Stimulated activated effector memory CD8-positive, alpha-beta T cell treated with anti-CD3 and anti-CD28 coated beads, Interleukin-12 subunit alpha, Interleukin-12 subunit beta, amount 100 ng/mL, for 72 hours (primary cell): ENCODE data around the gene LAMA4.

Experiments
- ATAC-seq: fragments of 150-1000 bp; cut with Tn5 transposase; 2 replicates; pipeline ENCODE4 v1.10.0; 2021
- DNase-seq, 2 donors: peaks; one replicate each; pipeline ENCODE4 v3.0.0; 2021 to 2022; ENCODE audit warnings: low spot score in 2 of 2
- H3K27ac Mint-ChIP-seq: one replicate; pipeline ENCODE4 v1.8.0; 2022; ENCODE audit warnings: mild to moderate bottlenecking, mixed read lengths
- H3K36me3 Mint-ChIP-seq: one replicate; pipeline ENCODE4 v1.8.0; 2022; ENCODE audit warnings: mild to moderate bottlenecking, mixed read lengths
- H3K4me1 Mint-ChIP-seq: one replicate; pipeline ENCODE4 v1.8.0; 2022; ENCODE audit warnings: mixed read lengths
- H3K4me3 Mint-ChIP-seq: one replicate; pipeline ENCODE4 v1.8.0; 2022; ENCODE audit warnings: mild to moderate bottlenecking, mixed read lengths
- H3K9me3 Mint-ChIP-seq: one replicate; pipeline ENCODE4 v1.8.0; 2022; ENCODE audit warnings: mixed read lengths

Gene LAMA4

GRCh38 chr6:112232845-112233256, 21.5 kb downstream of the LAMA4 start:
- no peak for DNase-seq
- H3K27ac Mint-ChIP-seq, result no peak overlapping the region
- H3K4me1 Mint-ChIP-seq, result peaks cover 9% of the 10 kb centered on the region
- no peak overlapping the region for H3K4me3 Mint-ChIP-seq
- H3K36me3 Mint-ChIP-seq, result no peaks in the 10 kb centered on the region
- no peak for ATAC-seq
- no peaks in the 10 kb centered on the region for H3K9me3 Mint-ChIP-seq

DNA sequence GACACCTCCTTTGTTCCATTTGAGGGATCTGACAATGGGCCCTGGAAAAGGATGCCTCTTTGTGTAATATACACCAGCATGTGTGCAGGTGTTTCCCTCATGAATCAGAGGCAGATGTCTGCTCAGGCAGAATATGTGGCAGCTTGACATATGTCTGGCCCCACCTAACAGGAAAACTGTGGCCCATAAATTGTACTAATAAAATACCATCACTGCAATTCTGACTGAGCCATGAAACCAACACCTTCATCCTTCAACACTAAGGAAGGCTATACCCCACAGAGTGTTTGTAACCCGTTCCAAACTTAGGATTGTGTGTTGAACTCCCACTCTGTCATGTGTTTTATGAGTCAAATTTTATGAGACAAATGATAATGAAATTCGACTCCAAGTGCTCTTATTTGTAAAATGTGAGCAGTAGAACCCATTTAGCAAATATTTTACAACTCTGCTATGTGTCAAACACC, 22.7 kb downstream of the LAMA4 start:
- DNase-seq (no peak), ATAC-seq (no peak)
- Mint-ChIP-seq H3K9me3 (no peaks in the 10 kb centered on the region), H3K4me1 (peaks cover 4% of the 10 kb centered on the region), H3K4me3 (no peak overlapping the region), H3K36me3 (no peaks in the 10 kb centered on the region), H3K27ac (no peak overlapping the region)

GRCh38 chr6:112231164-112231563, 23.2 kb downstream of the LAMA4 start:
- Mint-ChIP-seq H3K9me3 (no peaks in the 10 kb centered on the region), H3K4me1 (no peaks in the 10 kb centered on the region), H3K27ac (no peak overlapping the region), H3K4me3 (no peak overlapping the region), H3K36me3 (no peaks in the 10 kb centered on the region)
- ATAC-seq, result no peak
- no peak for DNase-seq

DNA sequence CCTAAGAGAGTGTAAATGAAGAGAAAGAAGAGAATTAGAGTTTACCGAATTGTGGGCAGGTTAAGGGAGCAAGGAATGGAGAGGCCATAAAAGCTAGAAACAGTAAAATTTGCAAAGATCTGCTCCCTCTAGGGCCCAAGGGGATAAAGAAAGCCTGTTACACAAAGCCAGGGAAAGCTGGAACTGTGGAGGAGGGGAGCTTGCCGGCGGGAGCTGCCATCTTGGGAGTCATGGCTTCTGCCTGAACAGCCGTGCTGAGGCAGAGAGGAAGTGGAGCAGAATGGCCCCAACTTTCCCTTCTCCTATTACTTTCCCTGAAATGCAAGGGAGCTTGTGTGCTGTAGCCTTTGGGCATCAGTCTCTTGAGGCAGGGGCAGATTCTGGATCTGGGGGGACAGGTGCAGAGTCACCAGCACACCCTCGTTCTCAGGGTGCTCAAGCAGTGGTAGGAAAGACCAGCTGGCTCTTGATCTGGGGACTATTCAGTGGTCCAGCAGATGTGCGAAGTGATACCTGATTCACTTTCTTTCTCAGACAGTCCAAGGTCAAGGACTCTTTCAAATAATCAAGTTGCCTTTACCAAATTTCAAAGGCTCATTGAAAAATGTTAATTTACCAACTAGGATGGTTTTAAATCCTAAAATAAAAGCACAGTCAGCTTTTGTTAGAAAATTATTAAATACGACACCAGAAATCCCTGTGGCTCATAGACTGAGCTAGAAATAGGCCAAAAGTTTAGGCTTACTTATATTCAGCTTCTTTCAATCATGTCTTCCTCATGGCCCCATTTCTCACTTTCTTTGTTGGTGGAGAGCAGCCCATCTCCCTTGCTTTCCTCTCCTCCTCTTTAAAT, 25.7 kb downstream of the LAMA4 start:
- Mint-ChIP-seq H3K4me1 (no peaks in the 10 kb centered on the region), H3K9me3 (no peaks in the 10 kb centered on the region)
- DNase-seq, result no peak

GRCh38 chr6:112227992-112228391, 26.4 kb downstream of the LAMA4 start:
- H3K4me3 Mint-ChIP-seq, result no peak overlapping the region
- no peak overlapping the region for H3K27ac Mint-ChIP-seq
- no peaks in the 10 kb centered on the region for H3K9me3 Mint-ChIP-seq
- ATAC-seq (no peak), DNase-seq (no peak)
- no peaks in the 10 kb centered on the region for H3K36me3 Mint-ChIP-seq
- H3K4me1 Mint-ChIP-seq, result no peaks in the 10 kb centered on the region

More for the DNA sequence above, 25.7 kb downstream of the LAMA4 start:
- no peaks in the 10 kb centered on the region for H3K36me3 Mint-ChIP-seq
- H3K4me3 Mint-ChIP-seq, result no peak overlapping the region
- no peak for ATAC-seq
- no peak overlapping the region for H3K27ac Mint-ChIP-seq

DNA sequence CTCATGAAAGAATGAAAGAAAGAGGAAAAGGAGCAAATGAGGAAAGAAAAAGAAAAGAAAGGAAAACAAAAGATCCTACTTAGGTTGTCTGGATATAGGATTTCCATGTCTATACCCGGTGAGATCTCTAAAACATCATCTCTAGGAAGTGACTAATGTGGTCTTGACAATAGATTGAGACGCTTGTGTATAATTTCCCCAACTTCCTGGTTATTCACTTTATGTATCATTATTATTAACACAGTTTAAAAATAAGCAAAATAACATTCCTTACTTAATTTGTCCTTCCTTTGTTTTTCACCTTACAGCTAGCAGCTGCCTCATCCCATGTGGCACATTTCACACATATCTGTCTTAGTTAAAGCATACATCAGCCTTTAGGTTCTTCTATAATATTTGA, 27.0 kb downstream of the LAMA4 start:
- ATAC-seq (no peak), DNase-seq (no peak)
- Mint-ChIP-seq H3K27ac (no peak overlapping the region), H3K4me1 (no peaks in the 10 kb centered on the region), H3K36me3 (no peaks in the 10 kb centered on the region), H3K9me3 (no peaks in the 10 kb centered on the region), H3K4me3 (no peak overlapping the region)

GRCh38 chr6:112225691-112226090, 28.7 kb downstream of the LAMA4 start:
- Mint-ChIP-seq H3K4me1 (no peaks in the 10 kb centered on the region), H3K27ac (no peak overlapping the region), H3K4me3 (no peak overlapping the region), H3K36me3 (no peaks in the 10 kb centered on the region), H3K9me3 (no peaks in the 10 kb centered on the region)
- no peak for DNase-seq
- ATAC-seq, result no peak

DNA sequence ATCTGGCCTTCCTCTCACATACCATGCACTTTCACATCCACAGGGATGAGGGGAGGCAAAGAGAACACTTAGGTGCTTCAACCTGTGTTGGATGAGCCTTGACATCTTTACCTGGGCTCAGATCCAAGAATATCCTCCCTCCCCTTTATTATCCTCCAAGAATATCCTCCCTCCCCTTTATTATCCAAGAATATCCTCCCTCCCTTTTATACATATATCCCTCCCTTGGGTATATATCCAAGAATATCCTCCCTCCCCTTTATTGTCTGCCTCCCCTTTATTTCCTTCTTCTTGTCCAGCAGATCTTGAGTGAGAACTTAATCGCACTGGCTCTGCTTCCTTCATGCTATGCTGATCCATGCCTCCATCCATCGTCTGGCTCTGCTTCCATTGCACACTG, 30.3 kb downstream of the LAMA4 start:
- Mint-ChIP-seq H3K36me3 (no peaks in the 10 kb centered on the region), H3K9me3 (no peaks in the 10 kb centered on the region), H3K4me1 (no peaks in the 10 kb centered on the region), H3K4me3 (no peak overlapping the region), H3K27ac (no peak overlapping the region)
- no peak for ATAC-seq
- no peak for DNase-seq

GRCh38 chr6:112223070-112223861, 31.1 kb downstream of the LAMA4 start:
- no peak for ATAC-seq
- Mint-ChIP-seq H3K4me3 (no peak overlapping the region), H3K27ac (no peak overlapping the region), H3K36me3 (no peaks in the 10 kb centered on the region), H3K4me1 (no peaks in the 10 kb centered on the region), H3K9me3 (no peaks in the 10 kb centered on the region)
- DNase-seq, result no peak

- Mint-ChIP-seq H3K36me3 (no peaks in the 10 kb centered on the region), H3K4me3 (no peak overlapping the region), H3K27ac (no peak overlapping the region), H3K4me1 (no peaks in the 10 kb centered on the region), H3K9me3 (no peaks in the 10 kb centered on the region)
- ATAC-seq (no peak), DNase-seq (no peak)
These were observed 32.1 kb downstream of the LAMA4 start for GRCh38 chr6:112221981-112222852.

GRCh38 chr6:112221561-112221960, 32.8 kb downstream of the LAMA4 start:
- no peak for DNase-seq
- no peaks in the 10 kb centered on the region for H3K4me1 Mint-ChIP-seq
- H3K4me3 Mint-ChIP-seq, result no peak overlapping the region
- no peak for ATAC-seq
- no peaks in the 10 kb centered on the region for H3K9me3 Mint-ChIP-seq
- H3K27ac Mint-ChIP-seq, result no peak overlapping the region
- H3K36me3 Mint-ChIP-seq, result no peaks in the 10 kb centered on the region

DNA sequence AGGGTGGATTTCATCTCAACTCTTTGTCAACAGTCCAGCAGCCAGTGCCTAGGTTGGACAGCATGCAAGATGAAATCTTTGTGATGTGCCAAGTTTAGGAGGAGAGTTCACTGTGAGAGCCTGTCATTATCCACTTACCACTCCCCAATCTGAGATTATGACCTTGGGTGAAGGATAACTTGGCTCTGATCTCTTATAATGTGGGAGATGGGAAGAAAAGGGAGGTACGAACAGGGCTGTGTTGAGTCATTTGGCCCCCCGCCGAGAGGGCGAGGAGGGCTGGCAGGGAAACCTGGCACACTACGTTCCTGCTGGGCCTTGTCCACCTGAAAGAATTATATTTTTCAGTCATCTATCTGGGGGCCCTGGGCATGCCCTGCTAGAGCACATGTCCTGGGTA, 35.8 kb downstream of the LAMA4 start:
- Mint-ChIP-seq H3K27ac (no peak overlapping the region), H3K4me3 (no peak overlapping the region), H3K36me3 (no peaks in the 10 kb centered on the region), H3K9me3 (no peaks in the 10 kb centered on the region), H3K4me1 (no peaks in the 10 kb centered on the region)
- DNase-seq, result no peak
- no peak for ATAC-seq

DNA sequence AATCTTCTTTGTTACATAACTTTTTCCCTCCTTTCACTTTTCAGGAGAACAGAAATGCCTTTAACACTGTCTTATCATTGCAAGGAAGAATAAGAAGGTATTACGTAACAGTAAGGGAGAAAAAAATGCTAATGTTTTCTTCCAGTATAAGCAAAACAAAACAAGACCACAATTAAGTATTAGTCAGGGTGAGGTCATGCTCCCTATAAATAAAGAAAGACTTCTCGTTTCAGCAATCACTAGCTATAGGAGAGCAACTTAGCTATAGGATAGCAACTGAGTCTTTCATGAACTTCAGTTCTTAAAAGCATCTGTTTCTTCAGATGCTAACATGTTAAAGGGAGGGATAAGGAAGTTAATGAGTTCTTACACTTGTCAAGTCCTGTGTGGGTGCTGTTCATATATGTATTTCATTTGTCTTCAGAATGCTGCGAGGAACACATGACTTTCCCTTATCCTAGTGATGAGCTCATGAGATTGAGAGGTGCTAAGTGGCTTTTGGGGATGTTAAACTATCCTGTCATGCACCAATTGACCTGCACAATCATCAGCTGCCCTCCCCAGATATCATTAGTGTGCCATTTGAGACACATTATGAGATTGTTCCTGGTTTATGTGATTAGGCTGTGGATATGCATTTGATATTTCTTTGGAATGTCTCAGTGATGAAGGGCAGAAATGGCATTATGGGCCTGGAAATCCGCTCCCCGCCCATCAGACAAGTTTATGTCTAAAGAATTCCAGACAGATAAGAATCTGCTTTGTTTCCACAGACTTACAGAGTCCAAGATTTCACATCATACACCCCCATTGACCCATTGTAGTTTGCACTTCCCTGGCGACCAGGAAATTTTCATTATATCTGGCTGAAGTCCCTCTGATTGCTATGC, 37.5 kb downstream of the LAMA4 start:
- Mint-ChIP-seq H3K4me3 (no peak overlapping the region), H3K9me3 (no peaks in the 10 kb centered on the region), H3K36me3 (no peaks in the 10 kb centered on the region), H3K4me1 (no peaks in the 10 kb centered on the region), H3K27ac (no peak overlapping the region)
- ATAC-seq, result no peak
- DNase-seq, result no peak

DNA sequence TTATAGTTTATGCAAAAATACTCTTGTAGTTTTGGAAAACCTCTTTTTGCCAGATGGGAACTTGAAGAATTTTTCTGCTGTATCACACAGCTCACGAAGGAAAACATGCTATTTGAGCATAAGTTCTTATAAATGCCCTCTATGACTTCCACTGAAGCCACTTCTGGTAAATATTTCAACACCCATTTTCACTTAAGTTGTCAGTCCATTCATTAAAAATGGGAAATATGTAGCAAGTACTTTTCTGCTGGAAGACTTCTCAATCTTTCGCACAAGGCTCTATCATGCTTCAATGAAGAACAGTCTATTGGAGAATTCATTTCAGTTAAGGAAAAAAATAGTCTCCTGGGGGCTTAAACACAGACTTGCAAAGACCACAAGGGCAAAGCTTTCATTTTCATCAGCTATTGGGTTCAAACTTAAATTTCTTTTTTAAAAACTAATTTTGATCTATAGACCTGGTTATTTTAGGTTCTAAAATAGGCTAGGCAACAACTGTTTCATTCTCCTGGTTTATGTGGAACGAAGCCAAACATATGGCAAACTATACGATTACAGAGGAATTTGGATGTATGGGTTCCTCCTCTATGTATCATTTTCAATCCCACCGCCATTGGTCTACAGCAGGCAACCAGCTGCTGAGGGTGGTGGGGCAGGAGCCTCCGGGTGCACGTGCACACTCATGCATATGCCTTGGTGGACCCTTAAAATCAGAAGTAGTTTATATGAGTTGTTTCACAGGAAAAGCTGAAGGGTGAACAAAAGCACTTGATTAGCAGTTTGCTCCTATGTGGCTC, 38.7 kb downstream of the LAMA4 start:
- Mint-ChIP-seq H3K36me3 (no peaks in the 10 kb centered on the region), H3K27ac (no peak overlapping the region), H3K4me1 (no peaks in the 10 kb centered on the region), H3K9me3 (no peaks in the 10 kb centered on the region), H3K4me3 (no peak overlapping the region)
- ATAC-seq (no peak), DNase-seq (no peak)
